ENCODE measurements around the gene PCF11. TPM values are rescaled to one million over a fixed set of nuclear protein-coding genes. Genes with fewer than 3 reads are reported as not detected.

PCF11 gene
- total RNA-seq, 1 donor from 2014 or later: 65.1 TPM

- H3K4me1 Mint-ChIP-seq (ENCODE audit: unreplicated experiment): peaks cover 25% of the 10 kb centered on the region
- no peak for DNase-seq (ENCODE audit: extremely low spot score, unreplicated experiment)
- no peak for TF ChIP-seq CTCF (conservative IDR thresholded peaks at IDR 0.05)
- H3K27me3 Mint-ChIP-seq: no peaks in the 10 kb centered on the region
- H3K27ac Mint-ChIP-seq: peak overlapping the region; percentile 100
- H3K9me3 Mint-ChIP-seq: no peaks in the 10 kb centered on the region
- peaks cover 35% of the 10 kb centered on the region for H3K36me3 Mint-ChIP-seq
- H3K4me3 Mint-ChIP-seq: peak overlapping the region; percentile 100
These were observed 3.3 kb downstream of the PCF11 start for GRCh38 chr11:83159902-83160865.

- Mint-ChIP-seq H3K36me3 (peaks cover 48% of the 10 kb centered on the region), H3K4me3 (peak overlapping the region; percentile 61), H3K27me3 (no peaks in the 10 kb centered on the region), H3K27ac (peak overlapping the region; percentile 100), H3K4me1 (ENCODE audit: unreplicated experiment) (peaks cover 25% of the 10 kb centered on the region), H3K9me3 (no peaks in the 10 kb centered on the region)
- TF ChIP-seq CTCF (conservative IDR thresholded peaks at IDR 0.05): no peak
- DNase-seq (ENCODE audit: extremely low spot score, unreplicated experiment): no peak
These were observed 4.8 kb downstream of the PCF11 start for GRCh38 chr11:83161610-83162199.

- Mint-ChIP-seq H3K36me3 (peaks cover 51% of the 10 kb centered on the region), H3K27ac (peak overlapping the region; percentile 100), H3K27me3 (no peaks in the 10 kb centered on the region), H3K4me3 (peak overlapping the region; percentile 61), H3K9me3 (no peaks in the 10 kb centered on the region), H3K4me1 (ENCODE audit: unreplicated experiment) (peaks cover 25% of the 10 kb centered on the region)
- no peak for DNase-seq (ENCODE audit: extremely low spot score, unreplicated experiment)
- TF ChIP-seq CTCF (conservative IDR thresholded peaks at IDR 0.05): no peak
These were observed 5.4 kb downstream of the PCF11 start for GRCh38 chr11:83162377-83162776.

GRCh38 chr11:83166193-83166866 lies 9.4 kb downstream of the PCF11 start:
- Mint-ChIP-seq H3K27me3 (no peaks in the 10 kb centered on the region), H3K4me1 (ENCODE audit: unreplicated experiment) (peaks cover 24% of the 10 kb centered on the region), H3K27ac (no peak overlapping the region), H3K4me3 (no peak overlapping the region), H3K9me3 (no peaks in the 10 kb centered on the region), H3K36me3 (peaks cover 70% of the 10 kb centered on the region)
- no peak for TF ChIP-seq CTCF (conservative IDR thresholded peaks at IDR 0.05)
- no peak for DNase-seq (ENCODE audit: extremely low spot score, unreplicated experiment)

- Mint-ChIP-seq H3K4me1 (ENCODE audit: unreplicated experiment) (peaks cover 21% of the 10 kb centered on the region), H3K27ac (no peak overlapping the region), H3K36me3 (peaks cover 67% of the 10 kb centered on the region), H3K4me3 (no peak overlapping the region), H3K9me3 (no peaks in the 10 kb centered on the region), H3K27me3 (no peaks in the 10 kb centered on the region)
- TF ChIP-seq CTCF (conservative IDR thresholded peaks at IDR 0.05): no peak
- no peak for DNase-seq (ENCODE audit: extremely low spot score, unreplicated experiment)
These were observed 11.8 kb downstream of the PCF11 start for GRCh38 chr11:83168756-83169155.
